ENCODE measurements around the gene NDUFB4. TPM values are rescaled to one million over a fixed set of nuclear protein-coding genes. Genes with fewer than 3 reads are reported as not detected.
A peak's percentile ranks its signal among the peaks of the same experiment; 100 is the strongest.

Gene NDUFB4
- total RNA-seq, 2 experiments from 2014 or later, result 81.3 to 84.0 TPM

DNA sequence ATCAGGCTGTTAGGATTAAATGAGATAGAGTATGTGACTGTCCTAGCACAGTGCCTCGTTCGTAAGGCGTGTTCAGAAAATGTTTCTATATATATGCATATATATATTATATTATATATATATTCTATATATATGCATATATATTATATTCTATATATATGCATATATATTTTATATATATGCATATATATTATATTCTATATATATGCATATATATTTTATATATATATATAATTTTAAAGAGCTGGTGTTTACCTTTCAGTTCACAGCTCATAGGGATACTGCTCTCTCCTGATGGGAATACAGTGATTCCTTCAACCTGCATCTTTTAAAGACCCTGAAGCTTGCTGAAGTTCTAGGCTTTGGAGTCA is 702 bp downstream of the NDUFB4 start:
- Histone ChIP-seq H3K27me3 (ENCODE audit: control insufficient read depth in 1 of 2, insufficient read depth in 2 of 2, low read length in 2 of 2) (no peaks in the 10 kb centered on the region), H3K9me3 (ENCODE audit: control insufficient read depth in 1 of 2, insufficient read depth in 1 of 2, low read length in 2 of 2) (no peaks in the 10 kb centered on the region), H3K4me1 (ENCODE audit: insufficient read depth, low read length) (peaks cover 14% of the 10 kb centered on the region), H3K4me3 (ENCODE audit: low read length) (peak overlapping the region; percentile 88), H3K36me3 (ENCODE audit: insufficient read depth, low read length) (peaks cover 32% of the 10 kb centered on the region), H3K27ac (ENCODE audit: low read depth in 1 of 2, low read length in 2 of 2) (peak overlapping the region; percentile 94 to 95)
- H3K9me3 Mint-ChIP-seq, result no peaks in the 10 kb centered on the region
- ChIA-PET CTCF (interaction anchor here (1.3 to 4.9 kb wide), 5 partner anchors 30 to 198 kb away, joined by 3 to 38 read pairs (median 10); partner anchors contain the start of genes GTF2E1 and RABL3), POLR2A (interaction anchor here (1.2 to 3.6 kb wide), 8 partner anchors 30 to 501 kb away, joined by 4 to 71 read pairs (median 12); partner anchors contain the start of genes GTF2E1, LRRC58 and RABL3)
- H3K4me3 Mint-ChIP-seq, result peak overlapping the region; percentile 98
- no peak overlapping the region for H3K27ac Mint-ChIP-seq
- H3K27me3 Mint-ChIP-seq, result no peaks in the 10 kb centered on the region
- intact Hi-C loops (cut with DNase I, micrococcal nuclease), result loop anchor here (1.0 to 10.0 kb wide), 9 partner anchors 36 to 1238 kb away; partner anchors contain the start of genes EAF2 (in 1 of the 2), GSK3B (in 1 of the 2), GTF2E1 (in 1 of the 2) and IQCB1 (in 1 of the 2)
- H3K36me3 Mint-ChIP-seq (ENCODE audit: low read depth), result peaks cover 33% of the 10 kb centered on the region
- TF ChIP-seq, protein P1, sequence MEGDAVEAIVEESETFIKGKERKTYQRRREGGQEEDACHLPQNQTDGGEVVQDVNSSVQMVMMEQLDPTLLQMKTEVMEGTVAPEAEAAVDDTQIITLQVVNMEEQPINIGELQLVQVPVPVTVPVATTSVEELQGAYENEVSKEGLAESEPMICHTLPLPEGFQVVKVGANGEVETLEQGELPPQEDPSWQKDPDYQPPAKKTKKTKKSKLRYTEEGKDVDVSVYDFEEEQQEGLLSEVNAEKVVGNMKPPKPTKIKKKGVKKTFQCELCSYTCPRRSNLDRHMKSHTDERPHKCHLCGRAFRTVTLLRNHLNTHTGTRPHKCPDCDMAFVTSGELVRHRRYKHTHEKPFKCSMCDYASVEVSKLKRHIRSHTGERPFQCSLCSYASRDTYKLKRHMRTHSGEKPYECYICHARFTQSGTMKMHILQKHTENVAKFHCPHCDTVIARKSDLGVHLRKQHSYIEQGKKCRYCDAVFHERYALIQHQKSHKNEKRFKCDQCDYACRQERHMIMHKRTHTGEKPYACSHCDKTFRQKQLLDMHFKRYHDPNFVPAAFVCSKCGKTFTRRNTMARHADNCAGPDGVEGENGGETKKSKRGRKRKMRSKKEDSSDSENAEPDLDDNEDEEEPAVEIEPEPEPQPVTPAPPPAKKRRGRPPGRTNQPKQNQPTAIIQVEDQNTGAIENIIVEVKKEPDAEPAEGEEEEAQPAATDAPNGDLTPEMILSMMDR (IDR thresholded peaks at IDR 0.05), result no peak
- DNase-seq, result no peak
- peaks cover 8% of the 10 kb centered on the region for H3K4me1 Mint-ChIP-seq (ENCODE audit: low read depth)
- ATAC-seq (ENCODE audit: poor library complexity), result no peak

- intact Hi-C loops (cut with DNase I, micrococcal nuclease), result loop anchor here (2.0 to 10.0 kb wide), 8 partner anchors 145 to 1237 kb away; partner anchors contain the start of genes EAF2 (in 1 of the 2), GSK3B (in 1 of the 2), GTF2E1 (in 1 of the 2) and IQCB1 (in 1 of the 2)
- Mint-ChIP-seq H3K36me3 (ENCODE audit: low read depth) (peaks cover 38% of the 10 kb centered on the region), H3K4me1 (ENCODE audit: low read depth) (peaks cover 8% of the 10 kb centered on the region), H3K27me3 (no peaks in the 10 kb centered on the region), H3K27ac (no peak overlapping the region), H3K4me3 (peak overlapping the region; percentile 87), H3K9me3 (no peaks in the 10 kb centered on the region)
- H3K27me3 ChIP-seq (ENCODE audit: control insufficient read depth in 1 of 2, insufficient read depth in 2 of 2, low read length in 2 of 2), result no peaks in the 10 kb centered on the region
- H3K27ac ChIP-seq (ENCODE audit: low read depth in 1 of 2, low read length in 2 of 2), result peak overlapping the region in 1 of 2 donors; percentile 21
- POLR2A ChIA-PET, result interaction anchor here (2.4 to 3.6 kb wide), 3 partner anchors 122 to 248 kb away, joined by 15 to 71 read pairs (median 21); partner anchors contain the start of genes GTF2E1, LRRC58 and RABL3
- peak overlapping the region; percentile 88 for H3K4me3 ChIP-seq (ENCODE audit: low read length)
- peak in 2 of 14 experiments; percentile 8 to 14 for DNase-seq
- TF ChIP-seq, protein P1 (IDR thresholded peaks at IDR 0.05), result no peak
- H3K4me1 ChIP-seq (ENCODE audit: insufficient read depth, low read length), result peaks cover 14% of the 10 kb centered on the region
- H3K36me3 ChIP-seq (ENCODE audit: insufficient read depth, low read length), result peaks cover 39% of the 10 kb centered on the region
- CTCF ChIA-PET, result interaction anchor here (1.3 to 4.9 kb wide), 3 partner anchors 37 to 145 kb away, joined by 3 to 38 read pairs (median 11); partner anchors contain the start of genes GTF2E1 and RABL3
- no peaks in the 10 kb centered on the region for H3K9me3 ChIP-seq (ENCODE audit: control insufficient read depth in 1 of 2, insufficient read depth in 1 of 2, low read length in 2 of 2)
- ATAC-seq (ENCODE audit: poor library complexity), result no peak
These were observed 1.4 kb downstream of the NDUFB4 start for GRCh38 chr3:120597445-120598049.

DNA sequence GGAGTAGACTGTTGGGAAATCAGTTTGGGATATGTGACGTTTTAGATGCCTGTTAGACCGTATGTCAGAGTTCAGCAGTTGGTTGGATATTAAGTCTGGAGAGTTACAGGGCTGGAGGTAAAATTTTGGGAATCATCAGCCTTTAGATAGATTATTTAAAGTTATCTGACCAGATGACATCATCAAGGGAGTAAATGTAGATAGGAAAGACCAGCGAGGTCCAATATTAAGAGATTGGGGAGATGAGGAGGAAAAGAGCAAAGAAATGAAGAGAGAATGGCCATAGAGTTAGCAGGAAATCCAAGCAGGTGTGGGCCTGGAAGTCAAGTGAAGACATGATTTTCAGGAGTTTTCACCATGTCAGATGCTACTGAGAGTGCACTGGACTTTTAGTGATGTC is 3.1 kb downstream of the NDUFB4 start:
- POLR2A ChIA-PET, result no interaction called here
- Histone ChIP-seq H3K36me3 (ENCODE audit: insufficient read depth, low read length) (peaks cover 41% of the 10 kb centered on the region), H3K9me3 (ENCODE audit: control insufficient read depth in 1 of 2, insufficient read depth in 1 of 2, low read length in 2 of 2) (no peaks in the 10 kb centered on the region), H3K4me1 (ENCODE audit: insufficient read depth, low read length) (peaks cover 14% of the 10 kb centered on the region), H3K27ac (ENCODE audit: low read depth in 1 of 2, low read length in 2 of 2) (peak overlapping the region in 1 of 2 donors; percentile 2), H3K4me3 (ENCODE audit: low read length) (no peak overlapping the region), H3K27me3 (ENCODE audit: control insufficient read depth in 1 of 2, insufficient read depth in 2 of 2, low read length in 2 of 2) (no peaks in the 10 kb centered on the region)
- H3K27me3 Mint-ChIP-seq, result no peaks in the 10 kb centered on the region
- CTCF ChIA-PET, result interaction anchor here (4.9 kb wide), 1 partner anchor 40 kb away, joined by 38 read pairs; no protein-coding TSS in a partner anchor
- H3K36me3 Mint-ChIP-seq (ENCODE audit: low read depth), result peaks cover 51% of the 10 kb centered on the region
- no peaks in the 10 kb centered on the region for H3K9me3 Mint-ChIP-seq
- intact Hi-C loops (cut with DNase I, micrococcal nuclease), result loop anchor here (2.0 to 10.0 kb wide), 8 partner anchors 144 to 1236 kb away; partner anchors contain the start of genes EAF2 (in 1 of the 2), GSK3B (in 1 of the 2), GTF2E1 (in 1 of the 2) and IQCB1 (in 1 of the 2)
- H3K27ac Mint-ChIP-seq, result no peak overlapping the region
- ATAC-seq (ENCODE audit: poor library complexity) (no peak), DNase-seq (no peak)
- peaks cover 8% of the 10 kb centered on the region for H3K4me1 Mint-ChIP-seq (ENCODE audit: low read depth)
- H3K4me3 Mint-ChIP-seq, result no peak overlapping the region
- TF ChIP-seq, protein P1 (IDR thresholded peaks at IDR 0.05), result no peak
